AG08395 (cell line): ENCODE measurements around the gene HSD17B8.

Experiments used
- DNase-seq: peaks from one replicate; pipeline ENCODE4 v3.0.0; 2012; ENCODE audit warnings: mixed read lengths, low spot score

Gene HSD17B8

GRCh38 chr6:33191383-33192104 is 12.9 kb upstream of the HSD17B8 start:
- no peak for DNase-seq

DNA sequence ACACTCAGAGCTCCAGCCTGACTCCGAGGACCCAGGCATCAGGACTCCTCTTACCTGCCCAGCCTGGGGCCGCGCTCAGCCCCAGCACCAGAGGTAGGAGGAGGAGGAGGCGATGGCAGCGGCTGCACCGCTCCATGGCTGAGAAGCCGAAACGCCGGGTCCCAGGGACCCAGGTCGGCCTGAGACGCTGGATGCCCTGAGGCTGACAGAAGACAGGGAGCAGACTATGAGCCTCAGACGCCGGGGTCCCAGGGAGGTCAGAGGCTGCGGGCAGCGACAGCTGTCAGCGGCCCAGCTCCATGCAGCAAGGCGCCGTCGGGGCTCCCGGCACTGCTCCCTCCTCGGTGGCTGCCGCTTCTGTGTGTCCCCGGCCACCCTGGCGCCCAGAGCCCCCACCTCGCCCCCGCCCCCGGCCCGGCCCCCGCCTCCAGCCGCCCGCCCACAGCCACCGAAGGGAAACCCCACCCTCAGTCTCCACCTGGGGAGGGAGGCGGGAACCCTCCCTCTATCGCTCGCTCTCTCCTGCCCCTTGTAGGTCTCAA is 12.3 kb upstream of the HSD17B8 start, which contains the start of gene COL11A2:
COL11A2 (minus strand) TSS at position 363 of the 542 bp plus-strand sequence; CDS start at position 136, 227 bp downstream.
- DNase-seq: no peak

DNA sequence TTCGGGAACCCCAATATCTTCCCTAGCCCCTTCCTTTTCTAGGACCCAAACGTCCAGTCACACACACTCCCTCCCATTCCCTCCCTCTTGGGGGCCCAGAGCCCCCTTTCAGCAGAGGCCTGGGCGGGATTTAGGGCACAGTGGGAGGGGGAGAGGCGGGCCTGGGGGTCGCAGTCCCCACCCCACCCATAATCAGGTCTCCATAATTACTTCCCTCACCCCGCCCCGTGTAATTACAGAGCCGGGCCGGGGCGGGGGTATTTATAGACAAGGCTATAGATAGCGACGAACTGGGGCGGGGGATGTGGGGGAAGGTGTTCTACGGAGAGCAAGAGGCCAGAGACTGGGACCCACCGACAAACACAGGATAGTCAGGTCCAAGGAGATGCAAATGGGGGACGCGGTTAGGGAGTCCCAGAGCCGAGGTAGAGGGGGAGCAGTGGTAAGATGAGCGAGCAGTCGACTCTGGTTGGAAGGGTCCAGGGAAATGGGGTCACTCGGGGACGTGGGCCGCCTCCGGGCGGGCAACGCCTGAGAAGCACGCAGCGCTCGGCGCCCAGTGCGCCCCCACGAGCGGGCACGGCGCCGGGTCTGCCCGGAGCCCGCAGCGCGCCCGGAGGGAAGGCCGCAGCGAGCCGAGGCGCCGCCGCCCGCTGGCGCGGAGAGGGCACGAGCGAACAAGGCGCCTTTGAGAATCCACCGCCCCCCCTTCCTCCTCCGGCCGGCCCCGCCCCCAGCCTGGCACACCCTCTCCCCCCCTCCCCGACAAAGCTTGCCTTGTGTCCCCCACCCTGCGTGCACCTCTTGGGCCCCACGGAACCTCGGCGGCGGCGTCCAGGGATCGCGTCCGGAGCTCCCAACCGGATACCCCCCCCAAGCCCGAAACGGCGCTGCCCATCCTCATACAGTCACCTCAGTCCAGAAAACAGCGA is 11.5 kb upstream of the HSD17B8 start:
- DNase-seq: peak; percentile 43

DNA sequence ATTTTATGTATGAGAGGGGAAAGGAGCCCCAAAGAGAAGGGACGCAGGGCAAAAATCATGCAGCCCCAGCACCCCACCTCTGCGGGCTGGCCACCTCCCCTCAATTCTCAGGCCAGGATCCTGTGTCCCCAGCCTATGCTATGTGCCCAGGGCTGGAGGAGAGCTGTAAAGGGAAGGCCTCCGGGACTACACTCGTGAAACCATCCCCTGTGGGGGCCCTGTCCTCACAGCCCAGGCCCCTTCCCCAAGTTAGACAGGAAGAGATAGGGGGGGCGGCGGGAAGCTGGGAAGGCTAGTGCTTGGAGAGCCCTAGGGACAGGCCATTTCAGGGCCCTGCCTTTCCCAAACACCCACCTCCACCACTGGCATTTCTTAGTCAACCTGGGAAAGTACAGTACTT is 10.8 kb upstream of the HSD17B8 start:
- no peak for DNase-seq

DNA sequence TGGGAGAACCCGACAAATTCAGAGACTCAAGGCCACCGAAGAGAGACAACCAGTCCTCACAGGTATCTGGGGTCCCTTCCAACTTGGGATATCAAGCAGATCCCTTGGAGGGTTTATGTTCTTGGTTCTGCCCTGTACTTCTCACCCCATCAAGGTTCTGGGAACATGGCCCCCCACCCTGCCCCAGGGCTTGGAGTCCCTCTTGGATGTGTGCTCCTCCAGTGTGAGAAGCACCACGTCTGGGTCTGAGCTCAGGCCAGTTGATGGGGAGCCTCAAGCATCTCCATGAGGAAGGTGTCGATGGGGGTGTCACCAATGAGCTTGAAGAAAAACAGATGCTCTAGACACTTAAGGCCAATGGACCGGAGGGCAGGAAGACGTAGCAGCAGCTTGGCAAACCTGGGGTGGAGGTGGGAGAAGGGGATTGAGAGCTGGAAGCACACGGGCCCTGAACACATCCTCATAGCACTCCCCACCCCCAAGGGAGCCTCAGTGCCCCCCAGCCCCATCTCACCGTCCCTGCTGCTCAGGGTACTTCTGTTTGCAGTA is 9.9 kb upstream of the HSD17B8 start:
- DNase-seq: no peak

DNA sequence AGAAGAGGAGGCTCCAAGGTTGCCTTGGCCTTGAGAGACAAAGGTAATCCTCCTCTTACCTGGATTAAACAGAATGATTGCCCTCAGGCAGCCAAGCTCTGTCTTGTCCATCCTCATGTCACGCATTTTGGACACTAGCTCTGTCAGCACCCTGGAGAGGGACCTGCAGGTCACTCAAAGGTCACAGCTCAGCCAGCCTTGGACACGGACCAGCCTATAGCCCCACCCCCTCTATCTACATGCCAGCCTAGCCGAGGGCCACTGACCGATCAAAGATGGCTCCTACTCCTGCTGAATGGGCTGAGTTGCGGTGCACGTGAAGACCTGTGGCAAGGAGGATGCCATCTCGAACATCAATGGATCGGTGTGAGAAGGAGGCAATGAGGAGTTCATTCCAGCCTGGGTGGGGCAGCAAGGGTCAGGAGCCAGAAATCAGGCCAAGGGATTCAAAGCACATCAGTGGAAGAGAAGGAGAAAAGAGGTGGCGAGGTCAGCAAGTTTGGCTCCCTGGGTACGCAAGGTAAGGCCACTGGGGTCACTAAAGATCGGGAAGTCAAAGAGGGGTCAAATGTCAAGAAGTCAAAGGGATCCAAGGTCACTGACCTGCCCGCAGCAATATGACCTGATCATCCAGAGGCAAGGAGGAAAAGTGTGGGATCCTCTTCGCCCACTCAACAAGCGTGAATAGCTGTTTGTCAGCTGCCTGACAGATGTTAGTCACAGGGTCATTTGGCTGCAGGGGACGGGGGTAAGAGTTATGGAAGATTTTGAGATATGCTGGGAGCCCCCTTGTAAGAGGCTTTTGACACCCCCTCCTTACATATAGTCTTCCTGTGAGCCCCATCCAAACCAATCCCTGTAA is 8.9 kb upstream of the HSD17B8 start:
- DNase-seq: no peak

DNA sequence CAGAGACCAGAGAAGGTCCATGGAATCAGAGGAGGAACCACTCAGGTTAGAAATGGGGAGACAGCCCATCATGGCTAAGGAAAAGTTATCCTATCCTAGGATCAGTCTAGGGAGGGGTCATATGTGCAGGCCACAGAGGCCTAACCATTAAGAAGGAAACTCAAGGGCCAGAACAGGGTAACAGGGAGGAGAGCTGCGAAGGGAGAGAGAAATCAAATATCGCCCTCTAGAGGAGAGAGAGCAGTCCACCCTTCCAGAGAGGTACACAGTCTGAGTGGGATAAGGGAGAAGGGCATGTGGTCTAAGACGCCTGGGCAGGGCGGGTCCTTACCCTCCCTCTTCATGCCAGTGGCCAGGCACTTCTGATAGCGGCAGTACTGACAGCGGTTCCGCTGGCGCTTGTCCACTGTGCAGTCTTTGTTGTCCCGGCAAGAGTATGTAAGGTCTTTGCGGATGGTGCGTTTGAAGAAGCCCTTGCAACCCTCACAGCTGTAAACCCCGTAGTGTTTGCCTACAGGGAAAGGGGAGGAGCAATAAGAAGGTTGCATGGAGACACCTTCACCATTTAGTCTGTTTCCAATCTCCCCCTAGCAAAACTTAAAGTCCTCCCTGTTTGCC is 6.9 kb upstream of the HSD17B8 start:
- peak; percentile 78 for DNase-seq

DNA sequence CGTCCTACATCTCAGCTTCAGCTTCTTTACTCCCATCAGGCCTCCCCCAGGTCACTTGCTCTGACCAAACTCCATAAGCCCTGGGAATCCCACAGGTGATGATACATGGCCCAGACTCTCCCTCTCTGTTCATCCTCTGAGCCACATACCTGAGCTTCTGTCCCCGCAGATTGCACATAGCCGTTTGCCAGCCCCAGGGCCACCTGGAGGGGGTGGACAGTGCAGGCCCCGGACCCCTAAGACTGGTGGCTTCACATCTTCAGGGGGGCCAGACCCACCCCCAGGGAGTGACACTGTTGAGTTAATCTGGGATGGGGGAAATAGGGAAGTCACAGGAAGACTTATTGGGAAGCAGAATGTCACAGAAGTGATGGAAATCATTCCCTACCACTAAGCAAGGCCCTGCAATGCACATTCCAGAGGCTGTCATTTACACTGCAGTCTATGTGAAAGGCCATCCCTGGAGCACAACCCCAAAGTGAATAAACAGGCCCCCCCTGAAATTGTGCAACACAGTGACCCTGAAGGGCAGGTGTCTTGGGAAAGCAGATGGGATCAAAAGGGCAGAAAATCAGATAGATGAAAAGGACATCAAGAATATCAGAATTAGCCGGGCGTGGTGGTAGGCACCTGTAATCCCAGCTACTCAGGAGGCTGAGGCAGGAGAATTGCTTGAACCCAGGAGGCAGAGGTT is 6.1 kb upstream of the HSD17B8 start:
- DNase-seq: no peak

GRCh38 chr6:33198853-33199436 is 5.5 kb upstream of the HSD17B8 start:
- DNase-seq: no peak

DNA sequence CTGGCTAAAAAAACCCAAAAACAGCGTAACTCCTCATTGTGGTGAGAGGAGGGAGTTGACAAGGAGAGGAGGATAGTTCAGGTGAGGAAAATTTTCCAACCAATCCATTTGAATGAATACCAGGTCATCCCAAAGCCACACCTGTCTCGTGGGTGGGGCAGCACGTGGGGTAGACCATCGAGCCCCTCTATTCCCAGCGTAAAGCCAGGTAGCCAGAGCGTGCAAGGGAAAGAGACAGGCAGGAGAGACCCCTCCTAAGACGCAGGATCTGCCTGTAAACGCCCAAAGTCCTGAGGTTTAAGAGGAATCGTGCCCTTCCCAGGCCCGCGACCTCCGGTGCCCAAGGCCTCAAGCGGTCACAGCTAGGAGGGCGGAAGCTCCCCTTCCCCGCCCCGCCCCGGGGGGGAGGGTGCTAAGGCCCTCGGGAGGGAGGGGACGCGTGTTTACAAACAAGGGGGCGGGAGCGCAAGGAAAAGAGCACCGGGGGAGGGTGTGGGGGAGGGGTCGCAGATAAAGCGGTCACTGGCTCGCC is 4.7 kb upstream of the HSD17B8 start:
- peak; percentile 67 for DNase-seq

DNA sequence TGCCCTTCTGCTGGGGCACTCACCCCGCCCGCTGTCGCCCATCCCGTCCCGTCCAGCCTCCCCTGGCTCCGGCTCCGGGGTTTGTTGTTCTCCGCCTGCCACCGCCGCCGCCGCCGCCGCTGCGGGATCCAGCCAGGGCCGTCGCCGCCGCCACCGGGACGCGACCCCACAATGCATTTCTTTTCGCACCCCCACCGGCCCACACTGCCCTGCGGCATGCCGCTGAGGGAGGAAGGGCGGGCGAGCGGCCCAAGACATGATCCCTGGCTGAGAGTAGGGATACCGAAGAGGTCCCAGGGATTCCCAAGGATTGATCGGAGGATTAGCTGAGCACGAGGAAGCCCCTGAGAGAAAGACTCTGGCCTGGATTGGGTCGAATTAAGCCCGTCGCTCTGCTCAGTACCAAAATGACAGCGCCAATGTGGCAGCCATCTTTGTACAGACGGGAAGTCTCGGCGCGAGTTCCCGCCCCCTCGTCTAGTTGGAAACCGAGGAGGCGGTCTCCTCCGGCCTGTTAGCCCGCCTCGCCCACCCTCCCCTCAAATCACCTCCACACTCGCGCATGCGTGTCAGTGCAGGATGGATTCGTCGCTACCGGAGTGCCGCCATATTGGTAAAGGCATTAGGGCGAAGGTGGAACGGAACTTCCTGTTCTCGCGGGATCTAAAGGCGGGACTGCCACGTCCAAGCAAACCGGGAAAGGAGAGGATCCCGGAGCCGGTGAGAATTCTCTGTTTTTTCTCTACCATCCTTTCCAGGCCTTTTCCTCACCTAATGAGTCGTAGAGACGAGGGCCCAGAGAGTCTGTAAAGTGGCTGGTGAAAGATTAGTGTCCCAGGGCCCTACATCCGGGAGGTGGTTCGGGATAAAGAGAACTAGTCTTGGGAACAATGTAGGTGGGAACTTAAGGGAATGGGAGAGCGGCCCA is 4.0 kb upstream of the HSD17B8 start, which contains the start of the genes RXRB and SLC39A7:
RXRB (minus strand) TSS at position 447 of the 928 bp plus-strand sequence; CDS start at position 258, 189 bp downstream.
SLC39A7 (plus strand) TSS at position 649 of the 928 bp plus-strand sequence. CDS start 379 bp downstream, outside the sequence.
- peak; percentile 99 for DNase-seq

DNA sequence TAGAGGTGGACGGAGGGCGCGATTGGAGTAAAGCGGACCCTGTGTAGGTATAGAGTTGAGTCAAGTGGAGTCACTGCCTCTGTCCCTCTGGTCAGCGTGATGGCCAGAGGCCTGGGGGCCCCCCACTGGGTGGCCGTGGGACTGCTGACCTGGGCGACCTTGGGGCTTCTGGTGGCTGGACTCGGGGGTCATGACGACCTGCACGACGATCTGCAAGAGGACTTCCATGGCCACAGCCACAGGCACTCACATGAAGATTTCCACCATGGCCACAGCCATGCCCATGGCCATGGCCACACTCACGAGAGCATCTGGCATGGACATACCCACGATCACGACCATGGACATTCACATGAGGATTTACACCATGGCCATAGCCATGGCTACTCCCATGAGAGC is 3.3 kb upstream of the HSD17B8 start:
- DNase-seq: no peak

DNA sequence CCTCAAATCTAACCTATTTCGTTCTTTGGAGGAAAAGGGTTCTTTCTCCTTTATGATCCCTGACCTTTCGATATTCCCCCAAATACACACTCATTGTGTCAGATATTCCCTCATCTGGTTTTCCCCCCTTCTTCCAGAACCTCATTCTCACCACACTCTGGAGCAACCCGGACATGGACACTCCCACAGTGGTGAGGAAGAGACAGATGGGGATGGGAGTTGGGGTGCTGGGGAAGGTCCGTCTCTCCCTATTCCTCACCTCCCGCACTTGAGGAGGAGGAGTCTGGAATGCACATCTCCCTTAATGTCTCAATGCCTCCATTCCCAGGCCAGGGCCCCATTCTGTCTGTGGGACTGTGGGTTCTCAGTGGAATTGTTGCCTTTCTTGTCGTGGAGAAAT is 2.5 kb upstream of the HSD17B8 start:
- no peak for DNase-seq

GRCh38 chr6:33202799-33203198 is 1.7 kb upstream of the HSD17B8 start:
- no peak for DNase-seq

DNA sequence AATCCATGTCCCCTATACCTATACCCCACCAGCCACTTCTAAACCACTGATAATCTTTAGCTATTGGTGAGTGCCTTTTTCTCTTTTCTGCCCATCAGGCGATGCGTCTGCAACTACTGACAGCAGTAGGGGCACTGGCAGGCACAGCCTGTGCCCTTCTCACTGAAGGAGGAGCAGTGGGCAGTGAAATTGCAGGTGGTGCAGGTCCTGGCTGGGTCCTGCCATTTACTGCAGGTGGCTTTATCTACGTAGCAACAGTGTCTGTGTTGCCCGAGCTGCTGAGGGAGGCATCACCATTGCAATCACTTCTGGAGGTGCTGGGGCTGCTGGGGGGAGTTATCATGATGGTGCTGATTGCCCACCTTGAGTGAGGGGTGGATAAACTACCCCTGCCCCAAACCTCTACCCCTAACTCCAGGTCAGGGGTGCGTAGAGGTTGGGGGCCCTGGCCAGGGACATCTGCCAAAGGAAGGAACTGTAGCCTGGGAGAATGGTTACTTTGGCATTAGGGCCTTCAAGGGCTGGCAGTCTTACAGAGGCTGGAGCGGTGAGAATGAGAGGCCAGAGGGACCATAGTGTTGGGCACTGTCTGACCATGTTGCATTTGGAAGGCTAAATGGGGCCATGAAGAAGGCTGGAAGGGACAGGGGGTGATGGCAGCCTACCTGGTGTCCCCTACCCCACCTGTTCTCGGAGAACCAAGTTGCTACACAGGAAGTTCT is 851 bp upstream of the HSD17B8 start:
- DNase-seq: no peak

GRCh38 chr6:33204165-33204414 is 365 bp upstream of the HSD17B8 start:
- no peak for DNase-seq

- DNase-seq: no peak
Measured at GRCh38 chr6:33205191-33206026, 954 bp downstream of the HSD17B8 start.
